HG02884 (cell line): ENCODE measurements around the gene GRK6.
"Not testable (repeated sequence)": the region's sequence is repeated elsewhere in the genome, so short reads cannot be mapped to it uniquely, and the experiment has no call there.

Source experiments
- ATAC-seq: cut with Tn5 transposase; IDR thresholded peaks from one replicate; pipeline ENCODE4 v1.9.1; 2021; ENCODE audit warnings: mild to moderate bottlenecking, moderate library complexity; ENCODE audit not compliant: unreplicated experiment

The GRK6 gene

GRCh38 chr5:177397875-177398390 lies 28.5 kb upstream of the GRK6 start:
- no peak for ATAC-seq

GRCh38 chr5:177399997-177400868 lies 26.2 kb upstream of the GRK6 start, which contains the start of gene PFN3:
Gene PFN3, minus strand, starts transcription at chr5:177400661. Its CDS starts 85 bp downstream, at chr5:177400576.
- no peak for ATAC-seq

DNA sequence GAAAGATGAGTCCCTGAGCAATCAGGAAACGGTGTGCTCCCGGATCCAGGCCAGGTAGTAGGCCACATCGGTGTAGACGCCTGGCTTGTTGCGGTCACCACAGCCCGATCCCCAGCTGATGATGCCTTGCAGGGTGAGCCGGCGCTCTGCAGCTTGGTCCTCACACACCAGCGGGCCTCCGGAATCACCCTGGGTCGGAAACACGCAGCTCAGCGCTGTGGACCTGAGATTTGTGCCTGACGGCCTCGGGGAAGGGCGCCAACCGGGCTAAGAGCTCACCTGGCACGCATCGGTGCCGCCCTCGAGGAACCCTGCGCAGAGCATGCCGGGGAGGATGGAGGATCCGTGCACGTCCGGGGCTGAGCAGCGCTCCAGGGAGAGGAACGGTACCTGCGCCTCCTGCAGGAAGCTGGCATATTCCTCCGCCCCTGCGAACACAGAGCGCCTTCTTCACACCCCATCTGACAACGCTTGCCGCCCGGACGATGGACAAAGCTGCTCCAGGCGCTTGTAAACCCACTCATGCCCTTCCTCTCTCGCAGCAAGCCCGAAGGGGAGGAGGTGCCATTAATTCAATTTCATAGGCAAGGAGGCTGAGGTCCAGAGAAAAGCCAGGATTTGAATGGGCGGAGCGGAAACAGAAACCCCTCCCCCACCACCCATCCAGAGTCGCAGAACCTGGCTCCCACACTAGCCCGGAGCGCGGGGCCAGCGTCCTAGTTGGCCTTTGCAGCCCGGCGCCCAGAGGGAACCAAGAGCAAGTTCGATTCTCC lies 24.0 kb upstream of the GRK6 start:
- ATAC-seq = no peak

GRCh38 chr5:177403102-177403791 lies 23.2 kb upstream of the GRK6 start:
- no peak for ATAC-seq

GRCh38 chr5:177403792-177404640 lies 22.5 kb upstream of the GRK6 start:
- ATAC-seq = peak; percentile 68

GRCh38 chr5:177404641-177405179 lies 21.8 kb upstream of the GRK6 start:
- ATAC-seq = no peak

DNA sequence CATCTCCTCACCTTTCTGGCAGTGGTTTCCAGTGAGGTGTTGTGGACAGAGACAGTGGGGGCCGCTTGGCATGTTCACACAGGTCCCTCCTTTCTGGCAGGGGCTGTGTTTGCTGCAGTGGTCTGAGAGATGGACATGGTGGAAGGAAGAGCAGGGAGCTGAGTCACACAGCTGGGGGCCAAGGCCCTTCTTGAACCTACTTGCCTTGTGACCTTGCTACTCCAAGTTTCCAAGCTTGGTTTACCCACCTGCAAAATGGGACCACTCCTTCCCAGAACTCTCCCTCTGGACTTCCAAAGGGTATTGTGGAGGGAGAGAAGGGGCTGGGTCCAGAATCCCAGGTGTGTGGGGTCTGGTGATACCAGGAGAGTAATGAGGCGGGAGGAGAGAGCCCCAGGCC lies 21.2 kb upstream of the GRK6 start:
- no peak for ATAC-seq

GRCh38 chr5:177405805-177406204 lies 20.7 kb upstream of the GRK6 start:
- no peak for ATAC-seq

- no peak for ATAC-seq
These were observed 17.3 kb upstream of the GRK6 start, which contains the start of gene F12 for GRCh38 chr5:177409043-177409801. Gene F12, minus strand, starts transcription at chr5:177409564. Its CDS starts 37 bp downstream, at chr5:177409527.

DNA sequence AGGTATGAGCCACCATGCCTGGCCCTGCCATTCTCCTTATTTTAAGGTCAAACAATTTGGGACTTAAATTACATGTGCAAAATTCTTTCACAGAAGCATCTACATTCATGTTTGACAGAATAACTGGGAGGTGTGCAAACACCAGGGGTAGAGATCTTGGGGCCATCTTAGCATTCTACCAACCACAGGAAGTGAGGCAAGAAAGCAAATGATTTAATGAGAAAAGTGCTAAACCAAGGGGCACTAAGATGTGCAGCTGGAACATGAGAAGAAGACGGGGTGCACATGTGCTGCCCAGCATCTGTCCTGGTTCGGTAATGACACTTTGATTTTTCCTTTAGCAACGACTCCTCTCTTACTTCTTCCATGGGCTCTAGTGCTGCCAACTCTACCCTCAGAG lies 15.9 kb upstream of the GRK6 start:
- ATAC-seq = no peak

GRCh38 chr5:177412603-177413233 lies 13.8 kb upstream of the GRK6 start:
- ATAC-seq = peak; percentile 54

- ATAC-seq = no peak
These were observed 12.0 kb upstream of the GRK6 start for GRCh38 chr5:177414481-177414880.

DNA sequence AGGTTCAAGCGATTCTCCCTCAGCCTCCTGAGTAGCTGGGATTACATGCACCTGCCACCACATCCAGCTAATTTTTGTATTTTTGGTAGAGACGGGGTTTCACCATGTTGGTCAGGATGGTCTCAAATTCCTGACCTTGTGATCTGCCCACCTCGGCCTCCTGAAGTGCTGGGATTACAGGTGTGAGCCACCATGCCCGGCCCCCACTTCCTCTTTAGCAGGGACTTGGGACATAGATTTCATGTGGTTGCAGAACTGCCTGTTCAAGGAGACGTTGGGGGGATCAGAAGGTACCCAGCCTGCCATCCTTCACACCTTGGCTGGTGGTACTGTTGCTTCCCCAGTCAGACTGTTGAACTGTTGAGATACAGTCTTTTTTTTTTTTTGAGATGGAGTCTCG lies 9.4 kb upstream of the GRK6 start:
- ATAC-seq = not testable (repeated sequence)

GRCh38 chr5:177419046-177419445 lies 7.4 kb upstream of the GRK6 start:
- ATAC-seq = no peak

DNA sequence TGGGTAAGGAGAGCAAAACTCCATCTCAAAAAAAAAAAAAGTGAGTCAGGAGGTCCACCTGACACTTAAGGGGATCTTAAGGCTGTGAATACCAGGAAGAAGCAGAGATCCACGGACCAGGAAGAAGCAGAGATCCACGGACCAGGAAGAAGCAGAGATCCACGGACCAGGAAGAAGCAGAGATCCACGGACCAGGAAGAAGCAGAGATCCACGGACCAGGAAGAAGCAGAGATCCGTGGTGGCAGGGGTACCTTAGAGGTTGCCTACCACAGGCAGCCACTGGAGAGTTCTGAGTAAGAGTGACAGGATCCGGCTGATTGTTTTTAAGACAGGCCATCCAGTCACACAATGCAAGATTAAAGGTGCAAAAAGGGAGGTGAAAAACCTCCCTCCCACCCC lies 6.0 kb upstream of the GRK6 start:
- ATAC-seq = not testable (repeated sequence)

DNA sequence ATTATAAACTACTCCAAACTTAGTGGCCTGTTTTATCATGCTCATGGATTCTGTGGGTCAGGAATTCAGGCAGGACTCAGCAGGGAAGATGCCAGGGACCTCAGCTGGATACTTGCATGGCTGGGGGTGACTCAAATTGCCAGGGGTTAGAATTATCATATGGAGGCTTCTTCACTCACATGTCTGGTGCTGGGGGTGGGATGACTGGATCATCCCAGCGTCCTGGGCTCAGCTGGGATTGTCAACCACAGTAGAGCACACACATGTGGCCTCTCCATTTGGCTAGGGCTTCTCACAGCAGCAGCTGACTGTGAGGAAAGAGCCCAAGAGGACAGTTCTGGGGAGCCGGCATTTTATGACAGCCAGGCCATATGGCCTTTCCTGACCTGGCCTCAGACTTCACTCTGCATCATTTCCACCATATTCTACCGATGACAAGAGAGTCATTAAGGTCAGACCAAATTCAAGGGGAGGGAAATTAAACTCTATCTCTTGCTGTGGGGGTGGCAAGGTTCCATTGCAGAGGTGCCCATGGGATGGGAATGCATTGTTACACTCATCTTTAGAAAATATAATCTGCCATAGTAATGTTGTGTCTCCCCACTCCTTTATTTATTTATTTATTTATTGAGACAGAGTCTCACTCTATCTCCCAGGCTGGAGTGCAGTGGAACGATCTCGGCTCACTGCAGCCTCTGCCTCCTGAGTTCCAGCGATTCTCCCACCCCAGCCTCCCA lies 5.2 kb upstream of the GRK6 start:
- ATAC-seq = no peak

- no peak for ATAC-seq
These were observed 2.8 kb upstream of the GRK6 start for GRCh38 chr5:177423671-177424070.

DNA sequence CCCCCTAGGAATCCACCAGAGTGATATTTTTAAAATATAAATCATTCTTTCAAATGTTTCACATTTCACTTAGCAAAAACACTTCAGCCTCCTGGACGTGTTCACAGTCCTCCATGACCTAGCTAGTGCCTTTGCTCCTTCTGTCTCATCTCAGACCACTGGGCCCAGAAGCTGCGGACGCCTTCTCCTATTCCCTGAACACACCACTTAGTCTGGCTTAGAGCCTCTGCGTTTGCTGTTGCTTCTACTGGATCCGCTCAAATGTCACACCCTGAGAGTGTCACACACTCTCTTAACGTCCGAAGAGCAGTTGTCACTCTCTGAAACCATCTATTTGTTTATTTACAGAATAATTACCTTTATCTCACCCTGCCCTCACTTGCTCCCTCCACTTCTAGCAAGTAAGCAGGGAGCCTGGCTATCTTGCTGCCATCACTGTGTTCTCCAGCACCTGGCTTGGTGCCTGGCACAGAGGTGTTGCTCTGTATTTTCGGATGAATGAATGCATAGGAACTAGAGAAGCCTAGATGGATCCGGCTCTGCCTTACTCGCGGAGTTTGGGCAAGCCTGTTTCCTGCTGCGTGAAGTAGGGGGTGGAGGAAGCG lies 1.2 kb upstream of the GRK6 start:
- ATAC-seq = no peak
